Keratinocyte (primary cell): ENCODE results near the gene GTF2IRD1. TPM values are rescaled to one million over a fixed set of nuclear protein-coding genes. Genes with fewer than 3 reads are reported as not detected.

Experiments used
- DNase-seq: peaks from one replicate; pipeline ENCODE4 v3.0.0-alpha.2; 2011; ENCODE audit warnings: low read depth, missing footprints, low spot score
- FAIRE-seq: peaks from 2 replicates; lab custom pipeline; 2011; peaks lifted over from hg19 to GRCh38; lab: Jason Lieb, UNC
- H2AFZ ChIP-seq: 2 replicates; pipeline ENCODE4 v1.6.0; 2012; ENCODE audit warnings: low read length, control low read depth, inconsistent platforms; ENCODE audit not compliant: control insufficient read depth
- H3K27ac ChIP-seq: 2 replicates; pipeline ENCODE4 v1.5.1; 2011; ENCODE audit warnings: low read length; ENCODE audit not compliant: control insufficient read depth, insufficient read depth
- H3K27me3 ChIP-seq: 3 replicates; pipeline ENCODE4 v1.6.0; 2011; ENCODE audit warnings: low read length; ENCODE audit not compliant: control insufficient read depth, insufficient read depth; ENCODE audit errors: extremely low read depth
- H3K36me3 ChIP-seq, 2 experiments: 2 replicates in 1 of 2; 3 replicates in 1 of 2; pipeline ENCODE4 v1.5.1; 2011; ENCODE audit warnings: low read length in 2 of 2, mild to moderate bottlenecking in 1 of 2; ENCODE audit not compliant: control insufficient read depth in 2 of 2, insufficient read depth in 2 of 2; ENCODE audit errors: extremely low read depth in 1 of 2
- H3K4me1 ChIP-seq: 3 replicates; pipeline ENCODE4 v1.5.1; 2011; ENCODE audit warnings: low read length; ENCODE audit not compliant: control insufficient read depth, insufficient read depth; ENCODE audit errors: extremely low read depth
- H3K4me2 ChIP-seq: 3 replicates; pipeline ENCODE4 v1.6.0; 2011; ENCODE audit warnings: low read depth, low read length; ENCODE audit not compliant: control insufficient read depth, insufficient read depth; ENCODE audit errors: extremely low read depth
- H3K4me3 ChIP-seq, 3 experiments: fragments of 200-600 bp in 1 of 3; sonication (generic) in 1 of 3; 2 replicates in 2 of 3; 3 replicates in 1 of 3; pipeline ENCODE4 v1.5.1; 2011 to 2016; ENCODE audit warnings: low read length in 3 of 3, mild to moderate bottlenecking in 3 of 3, control low read depth in 2 of 3, inconsistent platforms in 1 of 3, low read depth in 1 of 3, mixed read lengths in 1 of 3, mixed run types in 1 of 3, moderate library complexity in 1 of 3; ENCODE audit not compliant: control insufficient read depth in 2 of 3, insufficient read depth in 2 of 3; ENCODE audit errors: extremely low read depth in 1 of 3
- H3K79me2 ChIP-seq: 2 replicates; pipeline ENCODE4 v1.6.0; 2012; ENCODE audit warnings: low read length; ENCODE audit not compliant: control insufficient read depth, insufficient read depth
- H3K9ac ChIP-seq: 3 replicates; pipeline ENCODE4 v1.6.0; 2011; ENCODE audit warnings: low read length; ENCODE audit not compliant: control insufficient read depth, insufficient read depth; ENCODE audit errors: extremely low read depth
- H3K9me1 ChIP-seq: 3 replicates; pipeline ENCODE4 v1.6.0; 2011; ENCODE audit warnings: low read length; ENCODE audit not compliant: control insufficient read depth, insufficient read depth; ENCODE audit errors: extremely low read depth
- H3K9me3 ChIP-seq: 2 replicates; pipeline ENCODE4 v1.5.1; 2012; ENCODE audit warnings: low read depth, low read length; ENCODE audit not compliant: control insufficient read depth
- H4K20me1 ChIP-seq: 3 replicates; pipeline ENCODE4 v1.6.0; 2011; ENCODE audit warnings: low read length; ENCODE audit not compliant: control insufficient read depth, insufficient read depth; ENCODE audit errors: extremely low read depth
- CTCF ChIP-seq, 3 experiments: IDR thresholded peaks in 1 of 3; conservative IDR thresholded peaks in 1 of 3; optimal IDR thresholded peaks in 1 of 3; 2 replicates in 2 of 3; 3 replicates in 1 of 3; pipeline versions ENCODE3 to v1.5.1; 2011; ENCODE audit warnings: low read length in 3 of 3, mild to moderate bottlenecking in 3 of 3, moderate library complexity in 2 of 3, control low read depth in 1 of 3, inconsistent platforms in 1 of 3; ENCODE audit not compliant: insufficient read depth in 2 of 3; ENCODE audit errors: extremely low read depth in 1 of 3
- EZH2 ChIP-seq: IDR thresholded peaks from one replicate; pipeline ENCODE4 v1.6.1; 2012; ENCODE audit warnings: inconsistent platforms, mild to moderate bottlenecking, low read length, moderate library complexity
- dilution Hi-C: fragments of 300-500 bp; cut with MboI; formaldehyde crosslinking; loops from one replicate; pipeline ENCODE4 v1.7.0; 2020; ENCODE audit warnings: low sequenced_read_pairs; ENCODE audit not compliant: extremely low pct_ligation_motif_present
- polyA plus RNA-seq, 5 experiments: library from polyadenylated mRNA; depleted of rRNA in 3 of 5; stranded (reverse) in 3 of 5; stranded (forward) in 1 of 5; unstranded in 1 of 5; fragments of >200 nt; gene quantifications; 1 replicate in 1 of 5; 2 replicates in 3 of 5; 3 replicates in 1 of 5; pipeline versions ENCODE4 v1.2.1 to v1.2.3, GENCODE V29; 2011 to 2012; ENCODE audit warnings: missing spikeins in 2 of 5, low read depth in 1 of 5, low replicate concordance in 1 of 5

GTF2IRD1 gene
- polyA plus RNA-seq, 1 donor (not counting 4 experiments of a cell fraction or from before 2014, with no cell fraction given), result 19.4 TPM

GRCh38 chr7:74519395-74519794 lies 65.7 kb downstream of the GTF2IRD1 start:
- H3K4me3 ChIP-seq, result no peak overlapping the region
- H3K9ac ChIP-seq, result no peak overlapping the region
- dilution Hi-C loops, result no loop called here
- no peak overlapping the region for H3K4me2 ChIP-seq
- H3K9me3 ChIP-seq, result no peaks in the 10 kb centered on the region
- DNase-seq (no peak), FAIRE-seq (no peak)
- H4K20me1 ChIP-seq, result no peaks in the 10 kb centered on the region
- no peaks in the 10 kb centered on the region for H3K27me3 ChIP-seq
- H3K9me1 ChIP-seq, result no peaks in the 10 kb centered on the region
- peaks cover 15 to 32% of the 10 kb centered on the region in 2 experiments for H3K36me3 ChIP-seq
- H2AFZ ChIP-seq, result no peak overlapping the region
- H3K4me1 ChIP-seq, result no peaks in the 10 kb centered on the region
- no peaks in the 10 kb centered on the region for H3K79me2 ChIP-seq
- TF ChIP-seq EZH2 (no peak), CTCF (optimal IDR thresholded peaks at IDR 0.05 in 1 of 3, IDR thresholded peaks at IDR 0.05 in 1 of 3, conservative IDR thresholded peaks at IDR 0.05 in 1 of 3; ENCODE audit: extremely low read depth in 1 of 3, insufficient read depth in 2 of 3, low read length in 3 of 3) (no peak)
- H3K27ac ChIP-seq, result no peak overlapping the region

GRCh38 chr7:74521855-74522254 lies 68.1 kb downstream of the GTF2IRD1 start:
- Histone ChIP-seq H3K4me1 (peaks cover 14% of the 10 kb centered on the region), H2AFZ (no peak overlapping the region), H3K9me1 (no peaks in the 10 kb centered on the region), H3K9me3 (no peaks in the 10 kb centered on the region), H3K9ac (no peak overlapping the region), H3K4me2 (no peak overlapping the region), H3K79me2 (no peaks in the 10 kb centered on the region), H3K27ac (no peak overlapping the region), H3K36me3 (peaks cover 15 to 27% of the 10 kb centered on the region in 2 experiments), H4K20me1 (no peaks in the 10 kb centered on the region), H3K4me3 (no peak overlapping the region), H3K27me3 (no peaks in the 10 kb centered on the region)
- TF ChIP-seq CTCF (optimal IDR thresholded peaks at IDR 0.05 in 1 of 3, IDR thresholded peaks at IDR 0.05 in 1 of 3, conservative IDR thresholded peaks at IDR 0.05 in 1 of 3; ENCODE audit: extremely low read depth in 1 of 3, insufficient read depth in 2 of 3, low read length in 3 of 3) (no peak), EZH2 (no peak)
- DNase-seq (no peak), FAIRE-seq (no peak)
- dilution Hi-C loops, result no loop called here
